ENCODE data around the gene PLD4.

Gene PLD4

GRCh38 chr14:104927901-104928300 lies 3.2 kb downstream of the PLD4 start:
- TF ChIP-seq OSR1 (CRISPR knock-in tag; IDR thresholded peaks at IDR 0.05) (no peak), ZNF565 (CRISPR knock-in tag; conservative IDR thresholded peaks at IDR 0.05; ENCODE audit: low read depth) (no peak), CSDC2 (CRISPR knock-in tag; IDR thresholded peaks at IDR 0.05) (no peak), ZC3H10 (CRISPR knock-in tag; IDR thresholded peaks at IDR 0.05) (no peak), CREB5 (CRISPR knock-in tag; IDR thresholded peaks at IDR 0.05; ENCODE audit: low read depth) (no peak), SNAI2 (CRISPR knock-in tag; IDR thresholded peaks at IDR 0.05) (no peak), ISL1 (CRISPR knock-in tag; IDR thresholded peaks at IDR 0.05) (no peak), PPARA (CRISPR knock-in tag; IDR thresholded peaks at IDR 0.05; ENCODE audit: borderline replicate concordance) (no peak)
- ATAC-seq = no peak

- TF ChIP-seq ARNTL (CRISPR knock-in tag; IDR thresholded peaks at IDR 0.05; ENCODE audit: borderline replicate concordance, low read depth) (no peak), ZFP30 (CRISPR knock-in tag; IDR thresholded peaks at IDR 0.05) (no peak), ZNF70 (CRISPR knock-in tag; IDR thresholded peaks at IDR 0.05) (no peak), ZNF565 (CRISPR knock-in tag; conservative IDR thresholded peaks at IDR 0.05; ENCODE audit: low read depth) (no peak), BACH2 (CRISPR knock-in tag; IDR thresholded peaks at IDR 0.05; ENCODE audit: borderline replicate concordance) (no peak), ZNF8 (CRISPR knock-in tag; IDR thresholded peaks at IDR 0.05) (no peak)
- ATAC-seq = no peak
These were observed 3.9 kb downstream of the PLD4 start for GRCh38 chr14:104928391-104929133.

GRCh38 chr14:104929268-104930230 lies 4.9 kb downstream of the PLD4 start:
- TF ChIP-seq TCF4 (CRISPR knock-in tag; IDR thresholded peaks at IDR 0.05; ENCODE audit: borderline replicate concordance) = no peak
- TF ChIP-seq ARNTL (CRISPR knock-in tag; IDR thresholded peaks at IDR 0.05; ENCODE audit: borderline replicate concordance, low read depth) = no peak
- TF ChIP-seq ZNF8 (CRISPR knock-in tag; IDR thresholded peaks at IDR 0.05) = no peak
- TF ChIP-seq CREB5 (CRISPR knock-in tag; IDR thresholded peaks at IDR 0.05; ENCODE audit: low read depth) = no peak
- TF ChIP-seq POU6F1 (CRISPR knock-in tag; IDR thresholded peaks at IDR 0.05; ENCODE audit: borderline replicate concordance, low read depth) = no peak
- no peak for TF ChIP-seq ZNF565 (CRISPR knock-in tag; conservative IDR thresholded peaks at IDR 0.05; ENCODE audit: low read depth)
- TF ChIP-seq ZC3H10 (CRISPR knock-in tag; IDR thresholded peaks at IDR 0.05) = no peak
- TF ChIP-seq CSRNP3 (CRISPR knock-in tag; IDR thresholded peaks at IDR 0.05) = no peak
- TF ChIP-seq TSHZ2 (CRISPR knock-in tag; IDR thresholded peaks at IDR 0.05) = no peak
- TF ChIP-seq CSDC2 (CRISPR knock-in tag; IDR thresholded peaks at IDR 0.05) = no peak
- no peak for TF ChIP-seq PATZ1 (CRISPR knock-in tag; IDR thresholded peaks at IDR 0.05; ENCODE audit: borderline replicate concordance)
- TF ChIP-seq ZFP30 (CRISPR knock-in tag; IDR thresholded peaks at IDR 0.05) = no peak
- no peak for ATAC-seq
